ENCODE measurements around the gene UQCRC2.
A peak's percentile ranks its signal among the peaks of the same experiment; 100 is the strongest.

UQCRC2 gene

DNA sequence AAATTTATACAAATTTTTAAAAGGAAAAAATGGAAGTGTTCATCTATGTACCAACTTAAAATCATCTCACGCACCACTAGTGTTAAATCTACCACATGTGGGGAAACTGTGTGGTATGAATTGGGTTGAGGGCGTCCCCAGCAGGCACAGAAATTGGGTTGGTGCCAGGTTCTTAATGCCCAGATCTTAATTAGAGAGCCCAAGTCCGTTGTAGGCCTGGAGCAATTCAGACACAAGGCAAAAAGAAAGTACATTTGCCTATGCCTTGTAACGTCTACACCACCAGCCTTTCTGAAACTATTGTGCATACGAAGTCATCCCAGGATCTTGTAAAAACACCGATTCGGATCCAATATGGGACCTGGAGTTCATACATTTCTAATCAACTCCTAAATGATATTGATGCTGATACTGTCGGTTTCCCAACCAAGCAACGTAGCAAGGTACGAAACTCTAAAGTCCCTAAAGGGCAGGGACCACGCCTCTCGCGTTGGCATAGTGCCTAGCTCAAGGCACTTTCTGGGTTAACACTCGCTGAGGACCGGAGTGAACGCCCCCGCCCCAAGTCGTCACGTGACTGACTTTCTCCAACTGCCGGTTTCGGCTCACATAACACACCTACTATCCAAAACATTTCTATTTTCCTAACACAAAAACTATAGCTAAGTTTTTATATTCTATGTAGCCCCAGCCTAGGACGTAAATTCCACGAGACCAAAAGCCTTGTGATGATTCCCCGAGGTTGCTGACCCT lies 945 bp upstream of the UQCRC2 start:
- Histone ChIP-seq H3K27me3 (ENCODE audit: insufficient read depth, low read length) (0 out of 2 replicates have a peak, but pooled peaks cover 1% of the 10 kb centered on the region), H3K27ac (ENCODE audit: low read length) (peak overlapping the region; percentile 77)

DNA sequence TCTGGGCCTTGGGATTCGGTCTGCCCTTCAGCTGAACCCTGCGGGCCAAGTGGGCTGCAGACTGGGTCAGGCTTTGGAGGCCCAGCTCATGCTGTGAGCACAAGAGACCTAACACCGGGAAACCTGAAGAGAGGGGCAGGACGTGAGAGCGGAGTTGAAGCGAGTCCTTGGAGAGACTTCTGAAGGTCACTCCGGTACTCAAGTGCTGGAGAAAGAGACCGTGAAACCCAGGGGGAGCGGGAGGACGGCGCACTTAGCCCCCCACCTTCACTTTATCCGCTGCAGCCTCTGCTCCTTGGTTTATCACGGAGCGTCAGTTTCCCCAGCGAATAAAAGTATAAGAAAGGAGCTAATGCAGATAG lies 361 bp downstream of the UQCRC2 start:
- Histone ChIP-seq H3K4me3 (ENCODE audit: low read length) (peak overlapping the region; percentile 95), H3K36me3 (ENCODE audit: insufficient read depth, low read depth, low read length) (peaks cover 26% of the 10 kb centered on the region), H3K9ac (ENCODE audit: low read depth, low read length) (peak overlapping the region; percentile 93), H3K27ac (ENCODE audit: low read length) (peak overlapping the region; percentile 77), H3K4me1 (ENCODE audit: insufficient read depth, low read length) (0 out of 2 replicates have a peak, but pooled peaks cover 4% of the 10 kb centered on the region), H3K9me3 (ENCODE audit: insufficient read depth, low read depth, low read length) (no peaks in the 10 kb centered on the region), H3K27me3 (ENCODE audit: insufficient read depth, low read length) (no peaks in the 10 kb centered on the region)

More for the DNA sequence above, 945 bp upstream of the UQCRC2 start:
- Histone ChIP-seq H3K9me3 (ENCODE audit: insufficient read depth, low read depth, low read length) (no peaks in the 10 kb centered on the region), H3K36me3 (ENCODE audit: insufficient read depth, low read depth, low read length) (peaks cover 13% of the 10 kb centered on the region), H3K4me1 (ENCODE audit: insufficient read depth, low read length) (0 out of 2 replicates have a peak, but pooled peaks cover 4% of the 10 kb centered on the region), H3K4me3 (ENCODE audit: low read length) (peak overlapping the region; percentile 95), H3K9ac (ENCODE audit: low read depth, low read length) (peak overlapping the region; percentile 93)

DNA sequence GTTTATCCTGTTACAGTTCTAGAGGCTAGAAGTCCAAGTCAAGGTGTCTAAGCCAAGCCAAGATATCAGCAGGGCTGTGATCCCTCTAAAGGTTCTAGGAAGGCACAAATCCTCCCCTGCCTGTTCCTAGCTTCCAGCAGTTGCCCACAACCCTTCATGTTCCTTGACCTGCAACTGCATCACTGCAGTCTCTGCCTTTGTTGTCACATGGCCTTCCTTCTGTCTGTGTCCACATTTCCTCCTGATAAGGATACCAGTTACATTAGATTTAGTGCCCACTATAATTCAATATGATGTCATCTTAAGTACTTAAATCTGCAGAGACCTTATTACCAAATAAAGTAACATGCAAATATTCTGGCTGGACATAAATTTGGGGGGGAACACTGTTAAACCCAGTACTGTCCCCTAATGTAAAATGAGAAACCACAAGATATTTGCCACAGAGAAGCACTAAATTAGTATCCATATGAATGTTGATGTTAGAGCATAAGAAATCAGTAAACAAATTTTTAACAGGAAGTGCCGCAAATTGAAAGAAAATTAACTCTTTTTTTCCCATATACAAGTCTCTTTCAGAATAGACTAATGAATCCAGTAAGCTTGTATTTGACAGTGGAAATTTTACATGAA lies 4.7 kb downstream of the UQCRC2 start:
- no peak overlapping the region for H3K9ac ChIP-seq (ENCODE audit: low read depth, low read length)
- no peaks in the 10 kb centered on the region for H3K27me3 ChIP-seq (ENCODE audit: insufficient read depth, low read length)
- H3K4me3 ChIP-seq (ENCODE audit: low read length): no peak overlapping the region
- H3K27ac ChIP-seq (ENCODE audit: low read length): no peak overlapping the region
- no peaks in the 10 kb centered on the region for H3K9me3 ChIP-seq (ENCODE audit: insufficient read depth, low read depth, low read length)
- peaks cover 66% of the 10 kb centered on the region for H3K36me3 ChIP-seq (ENCODE audit: insufficient read depth, low read depth, low read length)
- H3K4me1 ChIP-seq (ENCODE audit: insufficient read depth, low read length): 0 out of 2 replicates have a peak, but pooled peaks cover 4% of the 10 kb centered on the region

DNA sequence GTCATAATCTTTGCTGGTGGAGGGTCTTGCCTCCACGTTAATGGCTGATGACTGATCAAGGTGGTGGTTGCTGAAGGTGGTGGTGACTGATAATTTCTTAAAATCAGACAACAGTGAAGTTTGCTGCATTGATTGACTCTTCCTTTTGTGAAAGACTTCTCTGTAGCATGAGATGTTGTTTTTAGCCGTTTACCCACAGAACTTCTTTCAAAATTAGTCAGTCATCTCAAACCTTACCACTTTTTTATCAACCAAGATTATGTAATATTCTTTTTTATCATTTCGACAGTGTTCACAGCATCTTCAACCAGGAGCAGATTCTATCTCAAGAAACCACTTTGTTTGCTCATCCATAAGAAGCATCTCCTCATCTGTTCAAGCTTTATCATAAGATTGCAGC lies 5.9 kb downstream of the UQCRC2 start:
- H3K9ac ChIP-seq (ENCODE audit: low read depth, low read length): no peak overlapping the region
- H3K9me3 ChIP-seq (ENCODE audit: insufficient read depth, low read depth, low read length): no peaks in the 10 kb centered on the region
- H3K27me3 ChIP-seq (ENCODE audit: insufficient read depth, low read length): no peaks in the 10 kb centered on the region
- 0 out of 2 replicates have a peak, but pooled peaks cover 4% of the 10 kb centered on the region for H3K4me1 ChIP-seq (ENCODE audit: insufficient read depth, low read length)
- peaks cover 77% of the 10 kb centered on the region for H3K36me3 ChIP-seq (ENCODE audit: insufficient read depth, low read depth, low read length)
- no peak overlapping the region for H3K27ac ChIP-seq (ENCODE audit: low read length)
- no peak overlapping the region for H3K4me3 ChIP-seq (ENCODE audit: low read length)

DNA sequence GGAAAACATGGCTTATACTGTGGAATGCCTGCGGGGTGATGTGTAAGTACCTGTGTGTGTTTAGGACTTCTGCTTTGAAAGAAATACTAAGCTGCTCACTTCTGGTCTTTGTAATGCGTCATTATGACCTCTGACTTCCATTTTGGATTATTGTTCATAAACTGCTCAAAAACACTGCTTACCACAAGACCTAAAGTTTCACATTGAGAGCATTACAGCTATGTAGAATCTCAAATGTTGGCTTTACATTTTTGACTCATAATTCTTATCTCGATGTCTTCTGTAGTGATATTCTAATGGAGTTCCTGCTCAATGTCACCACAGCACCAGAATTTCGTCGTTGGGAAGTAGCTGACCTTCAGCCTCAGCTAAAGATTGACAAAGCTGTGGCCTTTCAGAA lies 9.3 kb downstream of the UQCRC2 start:
- Histone ChIP-seq H3K27ac (ENCODE audit: low read length) (no peak overlapping the region), H3K4me1 (ENCODE audit: insufficient read depth, low read length) (no peaks in the 10 kb centered on the region), H3K4me3 (ENCODE audit: low read length) (no peak overlapping the region), H3K27me3 (ENCODE audit: insufficient read depth, low read length) (no peaks in the 10 kb centered on the region), H3K9me3 (ENCODE audit: insufficient read depth, low read depth, low read length) (no peaks in the 10 kb centered on the region), H3K36me3 (ENCODE audit: insufficient read depth, low read depth, low read length) (peaks cover 96% of the 10 kb centered on the region), H3K9ac (ENCODE audit: low read depth, low read length) (no peak overlapping the region)

DNA sequence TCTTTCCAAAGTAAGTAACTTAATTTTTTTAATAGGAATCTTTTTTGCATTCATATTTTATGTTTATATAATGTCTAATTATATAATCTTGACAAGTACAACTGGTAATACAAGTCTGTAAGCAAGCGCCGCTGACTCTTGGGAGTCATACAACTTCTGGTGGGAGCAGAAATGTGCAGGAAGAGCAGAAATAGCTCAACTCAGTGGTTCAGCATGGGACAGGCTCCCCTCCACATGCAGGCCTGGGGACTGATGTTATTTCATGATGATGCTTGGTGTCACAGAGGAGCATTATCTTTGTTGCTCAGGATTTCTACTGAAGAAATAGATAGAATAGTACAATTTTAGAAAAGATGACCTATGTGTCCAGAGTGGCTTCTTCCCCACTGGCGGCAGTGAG lies 10.7 kb downstream of the UQCRC2 start:
- Histone ChIP-seq H3K9me3 (ENCODE audit: insufficient read depth, low read depth, low read length) (no peaks in the 10 kb centered on the region), H3K9ac (ENCODE audit: low read depth, low read length) (no peak overlapping the region), H3K4me1 (ENCODE audit: insufficient read depth, low read length) (no peaks in the 10 kb centered on the region), H3K36me3 (ENCODE audit: insufficient read depth, low read depth, low read length) (peaks cover 96% of the 10 kb centered on the region), H3K27ac (ENCODE audit: low read length) (no peak overlapping the region), H3K27me3 (ENCODE audit: insufficient read depth, low read length) (no peaks in the 10 kb centered on the region), H3K4me3 (ENCODE audit: low read length) (no peak overlapping the region)

DNA sequence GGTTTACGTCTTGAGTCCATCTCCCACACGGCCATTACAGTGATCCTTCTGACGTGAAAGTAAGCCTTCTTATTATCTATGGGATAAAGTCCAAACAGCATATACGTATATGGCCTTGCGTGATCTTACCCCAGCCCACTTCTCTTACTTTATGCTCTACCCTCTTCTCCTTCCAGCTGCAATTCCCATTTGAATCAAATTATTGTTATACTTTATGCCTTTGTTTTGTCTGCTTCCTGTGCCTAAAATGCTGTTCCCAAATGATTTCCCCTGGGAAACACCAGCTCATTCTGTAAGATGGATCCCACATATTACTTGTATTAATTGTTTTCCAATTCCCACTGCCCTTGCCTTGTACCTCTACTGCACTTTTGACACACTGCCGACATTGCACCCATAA lies 11.2 kb downstream of the UQCRC2 start:
- Histone ChIP-seq H3K9me3 (ENCODE audit: insufficient read depth, low read depth, low read length) (no peaks in the 10 kb centered on the region), H3K4me3 (ENCODE audit: low read length) (no peak overlapping the region), H3K36me3 (ENCODE audit: insufficient read depth, low read depth, low read length) (peaks cover 96% of the 10 kb centered on the region), H3K27me3 (ENCODE audit: insufficient read depth, low read length) (no peaks in the 10 kb centered on the region), H3K9ac (ENCODE audit: low read depth, low read length) (no peak overlapping the region), H3K27ac (ENCODE audit: low read length) (no peak overlapping the region), H3K4me1 (ENCODE audit: insufficient read depth, low read length) (no peaks in the 10 kb centered on the region)

DNA sequence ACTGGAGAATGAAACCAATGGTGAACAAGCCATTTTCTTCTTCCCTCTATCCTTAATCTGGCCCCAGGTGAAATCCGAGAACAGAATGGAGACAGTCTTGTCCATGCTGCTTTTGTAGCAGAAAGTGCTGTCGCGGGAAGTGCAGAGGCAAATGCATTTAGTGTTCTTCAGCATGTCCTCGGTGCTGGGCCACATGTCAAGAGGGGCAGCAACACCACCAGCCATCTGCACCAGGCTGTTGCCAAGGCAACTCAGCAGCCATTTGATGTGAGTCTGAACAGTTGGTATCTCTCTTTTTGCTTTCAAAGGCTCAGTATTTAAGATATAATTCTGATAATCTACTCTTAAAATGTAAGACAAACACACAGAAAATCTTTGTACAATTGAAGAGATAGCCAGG lies 18.7 kb downstream of the UQCRC2 start:
- Histone ChIP-seq H3K27me3 (ENCODE audit: insufficient read depth, low read length) (no peaks in the 10 kb centered on the region), H3K9ac (ENCODE audit: low read depth, low read length) (no peak overlapping the region), H3K27ac (ENCODE audit: low read length) (no peak overlapping the region), H3K4me3 (ENCODE audit: low read length) (no peak overlapping the region), H3K4me1 (ENCODE audit: insufficient read depth, low read length) (no peaks in the 10 kb centered on the region), H3K36me3 (ENCODE audit: insufficient read depth, low read depth, low read length) (peaks cover 96% of the 10 kb centered on the region), H3K9me3 (ENCODE audit: insufficient read depth, low read depth, low read length) (no peaks in the 10 kb centered on the region)

DNA sequence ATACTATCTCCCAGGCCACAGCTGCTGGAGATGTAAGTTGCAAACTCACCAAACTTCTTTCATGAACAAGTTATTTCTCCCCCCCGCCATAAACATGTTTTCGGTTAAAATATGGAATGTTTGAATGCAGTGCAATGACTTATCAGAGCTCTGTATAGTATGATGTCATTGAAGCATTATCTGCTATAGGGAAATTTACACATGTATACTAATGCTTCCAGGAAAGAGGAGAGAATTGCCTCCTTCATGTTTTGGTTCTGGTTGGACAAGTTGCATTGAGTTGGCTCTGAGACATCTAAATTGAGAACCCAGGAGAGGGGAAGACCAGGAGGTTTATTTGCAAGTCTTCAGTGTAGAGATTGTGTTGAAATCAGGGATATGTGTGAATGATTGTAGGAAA lies 20.8 kb downstream of the UQCRC2 start:
- Histone ChIP-seq H3K36me3 (ENCODE audit: insufficient read depth, low read depth, low read length) (peaks cover 96% of the 10 kb centered on the region), H3K27me3 (ENCODE audit: insufficient read depth, low read length) (no peaks in the 10 kb centered on the region), H3K27ac (ENCODE audit: low read length) (no peak overlapping the region), H3K4me3 (ENCODE audit: low read length) (no peak overlapping the region), H3K9me3 (ENCODE audit: insufficient read depth, low read depth, low read length) (no peaks in the 10 kb centered on the region), H3K4me1 (ENCODE audit: insufficient read depth, low read length) (no peaks in the 10 kb centered on the region), H3K9ac (ENCODE audit: low read depth, low read length) (no peak overlapping the region)

DNA sequence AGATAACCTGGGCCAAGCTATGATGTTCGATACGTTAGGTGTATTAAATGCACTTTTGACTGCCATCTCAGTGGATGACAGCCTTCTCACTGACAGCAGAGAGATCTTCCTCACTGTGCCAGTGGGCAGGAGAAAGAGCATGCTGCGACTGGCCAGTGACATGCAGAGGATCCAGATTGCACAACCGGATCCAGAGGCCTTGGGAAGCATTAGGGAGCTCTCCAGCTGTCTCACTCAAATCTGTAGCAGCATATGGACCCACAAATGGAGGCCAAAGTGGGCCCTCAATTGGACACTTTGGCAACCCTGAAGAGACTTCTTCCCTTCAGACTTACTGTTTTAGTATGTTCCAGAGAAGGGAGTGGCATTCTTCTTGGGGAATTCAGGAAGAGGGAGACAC lies 26.9 kb downstream of the UQCRC2 start:
- H3K4me3 ChIP-seq (ENCODE audit: low read length): no peak overlapping the region
- H3K27me3 ChIP-seq (ENCODE audit: insufficient read depth, low read length): no peaks in the 10 kb centered on the region
- no peaks in the 10 kb centered on the region for H3K9me3 ChIP-seq (ENCODE audit: insufficient read depth, low read depth, low read length)
- H3K9ac ChIP-seq (ENCODE audit: low read depth, low read length): no peak overlapping the region
- no peak overlapping the region for H3K27ac ChIP-seq (ENCODE audit: low read length)
- peaks cover 99% of the 10 kb centered on the region for H3K36me3 ChIP-seq (ENCODE audit: insufficient read depth, low read depth, low read length)
- no peaks in the 10 kb centered on the region for H3K4me1 ChIP-seq (ENCODE audit: insufficient read depth, low read length)

DNA sequence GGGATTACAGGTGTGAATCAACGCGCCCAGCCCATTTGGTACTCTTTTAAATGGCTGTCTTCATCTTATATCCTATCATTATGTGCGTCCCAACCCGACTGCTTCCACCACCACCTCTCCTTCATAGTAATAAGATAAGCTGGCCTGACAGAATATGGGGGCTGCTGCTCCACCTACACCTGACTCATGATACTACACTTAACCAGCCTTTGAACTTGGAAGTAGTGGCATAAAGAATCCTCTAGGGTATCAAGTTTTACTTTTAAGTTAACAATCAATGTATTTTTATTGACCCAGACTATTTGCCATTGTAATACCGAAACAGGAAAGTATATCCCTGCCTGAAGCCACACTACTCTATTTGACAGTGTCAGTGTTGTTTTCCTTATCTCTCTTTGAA lies 28.9 kb downstream of the UQCRC2 start:
- no peak overlapping the region for H3K4me3 ChIP-seq (ENCODE audit: low read length)
- H3K9me3 ChIP-seq (ENCODE audit: insufficient read depth, low read depth, low read length): no peaks in the 10 kb centered on the region
- no peaks in the 10 kb centered on the region for H3K27me3 ChIP-seq (ENCODE audit: insufficient read depth, low read length)
- no peak overlapping the region for H3K27ac ChIP-seq (ENCODE audit: low read length)
- H3K4me1 ChIP-seq (ENCODE audit: insufficient read depth, low read length): 0 out of 2 replicates have a peak, but pooled peaks cover 3% of the 10 kb centered on the region
- H3K9ac ChIP-seq (ENCODE audit: low read depth, low read length): no peak overlapping the region
- peaks cover 83% of the 10 kb centered on the region for H3K36me3 ChIP-seq (ENCODE audit: insufficient read depth, low read depth, low read length)

DNA sequence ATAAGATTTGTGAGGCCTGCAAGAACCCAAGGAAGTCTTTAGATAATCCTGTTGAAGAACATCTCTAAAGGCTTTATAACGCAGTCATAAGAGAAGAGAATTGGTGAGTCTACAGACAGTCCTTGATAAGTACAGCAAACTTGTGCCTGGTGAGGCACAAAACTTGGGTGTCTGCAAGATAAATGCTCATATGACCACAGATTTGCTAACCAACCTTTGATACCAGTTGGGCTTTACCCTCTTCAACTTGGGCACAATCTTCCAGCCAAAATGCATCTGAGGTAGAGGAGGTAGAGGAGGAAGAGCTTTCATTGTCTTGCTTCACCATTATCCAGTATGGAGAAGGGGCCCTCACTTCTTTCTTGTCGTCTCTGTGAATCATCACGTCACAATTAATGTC lies 30.9 kb downstream of the UQCRC2 start:
- Histone ChIP-seq H3K27me3 (ENCODE audit: insufficient read depth, low read length) (no peaks in the 10 kb centered on the region), H3K4me3 (ENCODE audit: low read length) (no peak overlapping the region), H3K9ac (ENCODE audit: low read depth, low read length) (no peak overlapping the region), H3K4me1 (ENCODE audit: insufficient read depth, low read length) (0 out of 2 replicates have a peak, but pooled peaks cover 3% of the 10 kb centered on the region), H3K9me3 (ENCODE audit: insufficient read depth, low read depth, low read length) (no peaks in the 10 kb centered on the region), H3K36me3 (ENCODE audit: insufficient read depth, low read depth, low read length) (peaks cover 63% of the 10 kb centered on the region), H3K27ac (ENCODE audit: low read length) (no peak overlapping the region)
